Astrocyte of the spinal cord (primary cell): Measurements from ENCODE around the gene KHDC4.

Source experiments
- DNase-seq: peaks from one replicate; pipeline ENCODE4 v3.0.0; 2011; ENCODE audit warnings: low read depth, low spot score
- H3K4me3 ChIP-seq: 2 replicates; pipeline ENCODE4 v1.5.1; 2011; ENCODE audit warnings: low read depth, mild to moderate bottlenecking, low read length, moderate library complexity
- CTCF ChIP-seq: IDR thresholded peaks from 2 replicates; pipeline ENCODE4 v1.5.1; 2012; ENCODE audit warnings: low read depth, mild to moderate bottlenecking, low read length, inconsistent platforms
- in situ Hi-C: cut with HindIII; loops from 2 replicates; pipeline ENCODE4 v1.10.0; 2017; ENCODE audit warnings: low sequenced_read_pairs

KHDC4 gene

DNA sequence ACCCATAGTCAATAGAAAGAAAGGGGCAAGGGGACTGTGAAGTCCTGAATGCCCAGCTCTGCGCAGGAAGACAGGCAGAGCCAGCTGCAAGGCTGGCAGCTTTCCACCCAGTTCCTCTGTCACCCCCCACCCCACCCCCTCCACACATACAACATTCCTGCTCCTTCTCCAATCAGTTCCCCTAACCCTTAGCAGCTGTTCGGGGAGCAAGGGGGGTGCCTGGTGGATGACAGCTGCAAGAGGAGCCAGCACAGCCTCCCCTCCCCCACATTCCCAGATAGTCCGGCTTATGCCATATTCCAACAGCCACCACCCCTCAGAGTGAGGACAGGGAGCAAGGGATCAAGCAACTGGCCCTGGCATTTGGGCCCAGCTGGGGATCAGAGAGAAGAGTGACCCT, 34.5 kb upstream of the KHDC4 start:
- H3K4me3 ChIP-seq: no peak overlapping the region
- no peak for TF ChIP-seq CTCF
- in situ Hi-C loops: no loop called here
- peak; percentile 41 for DNase-seq

DNA sequence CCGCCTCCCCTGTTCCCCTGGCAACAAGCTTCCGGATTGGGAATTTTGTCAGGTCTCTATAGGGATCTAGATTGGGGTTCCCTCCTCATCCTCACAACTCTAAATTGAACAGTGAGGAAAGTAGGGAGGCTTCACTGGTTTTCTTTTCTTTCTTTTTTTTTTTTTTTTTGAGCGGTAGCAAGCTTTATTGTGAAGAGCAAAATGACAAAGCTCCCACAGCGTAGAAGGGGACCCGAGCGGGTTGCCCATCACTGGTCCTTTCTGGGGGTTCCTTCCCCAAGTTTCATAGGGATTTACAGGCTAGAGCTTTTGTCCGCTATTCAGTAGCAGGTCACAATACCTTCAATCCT, 33.8 kb upstream of the KHDC4 start:
- H3K4me3 ChIP-seq: no peak overlapping the region
- in situ Hi-C loops: no loop called here
- no peak for TF ChIP-seq CTCF
- DNase-seq: no peak

- in situ Hi-C loops: no loop called here
- H3K4me3 ChIP-seq: no peak overlapping the region
- TF ChIP-seq CTCF: no peak
- no peak for DNase-seq
Measured at GRCh38 chr1:155967341-155968050, 33.3 kb upstream of the KHDC4 start.

- DNase-seq: no peak
- no peak for TF ChIP-seq CTCF
- in situ Hi-C loops: no loop called here
- H3K4me3 ChIP-seq: no peak overlapping the region
Measured at GRCh38 chr1:155966750-155967149, 32.5 kb upstream of the KHDC4 start.

DNA sequence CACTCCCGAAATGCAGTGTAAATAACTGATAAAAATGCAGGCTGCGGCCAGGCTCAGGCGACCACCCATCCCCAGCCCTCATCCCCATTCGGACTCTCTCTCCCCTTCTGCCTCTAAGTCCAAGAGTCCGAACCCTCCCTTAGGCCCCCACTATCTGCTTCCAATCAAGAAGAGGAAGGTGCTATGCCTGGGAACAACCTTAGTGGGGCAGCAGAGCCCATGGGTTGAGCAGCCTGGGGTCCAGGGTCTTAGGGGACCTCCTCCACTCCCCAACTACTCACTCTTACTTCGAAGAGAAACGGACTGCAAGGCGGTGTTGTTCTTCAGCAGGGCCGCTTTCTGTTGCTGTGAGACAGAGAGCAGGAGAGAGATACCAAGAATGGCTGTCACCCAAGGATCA, 31.9 kb upstream of the KHDC4 start:
- in situ Hi-C loops: no loop called here
- no peak overlapping the region for H3K4me3 ChIP-seq
- peak; percentile 25 for TF ChIP-seq CTCF
- DNase-seq: no peak

DNA sequence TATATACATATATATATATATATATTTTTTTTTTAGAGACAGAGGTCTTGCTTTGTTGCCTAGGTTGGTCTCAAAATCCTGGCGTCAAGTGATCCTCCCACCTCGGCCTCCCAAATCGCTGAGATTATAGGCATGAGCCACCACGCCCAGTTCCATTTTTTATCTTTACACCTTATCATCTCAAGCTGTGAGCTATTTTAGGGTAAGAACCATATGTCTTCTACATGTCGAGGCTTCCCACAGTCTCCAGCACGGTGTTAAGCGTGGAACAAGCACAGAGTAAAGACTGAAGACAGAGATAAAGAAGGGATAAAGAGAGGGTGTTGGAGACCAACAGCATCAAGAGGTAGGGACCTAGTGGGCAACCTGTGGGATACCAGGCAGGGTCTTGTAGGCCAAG, 30.0 kb upstream of the KHDC4 start:
- no peak for TF ChIP-seq CTCF
- in situ Hi-C loops: no loop called here
- DNase-seq: no peak
- H3K4me3 ChIP-seq: no peak overlapping the region

- TF ChIP-seq CTCF: no peak
- no peak overlapping the region for H3K4me3 ChIP-seq
- in situ Hi-C loops: no loop called here
- peak; percentile 44 for DNase-seq
Measured at GRCh38 chr1:155962599-155963211, 28.5 kb upstream of the KHDC4 start.
